SK-N-SH (cell line): ENCODE results near the gene SLC32A1.

Experiments used
- CTCF ChIP-seq: fragments of 200-600 bp; sonication (generic); IDR thresholded peaks from 2 replicates; pipeline ENCODE4 v1.6.1; 2017; ENCODE audit warnings: antibody characterized with exemption, mild to moderate bottlenecking, moderate library complexity
- EZH2phosphoT487 ChIP-seq: fragments of 200-600 bp; sonication (generic); IDR thresholded peaks from 2 replicates; pipeline ENCODE4 v1.6.1; 2017; ENCODE audit warnings: low read depth, mixed run types, mild to moderate bottlenecking, antibody characterized with exemption, moderate library complexity, borderline replicate concordance
- JUND ChIP-seq: IDR thresholded peaks from 2 replicates; pipeline ENCODE4 v1.4.0; 2012
- MXI1 ChIP-seq: IDR thresholded peaks from 2 replicates; pipeline ENCODE4 v1.6.1; 2012; ENCODE audit warnings: mild to moderate bottlenecking, low read depth, low read length, improper control_type of control experiment
- RCOR1 ChIP-seq: fragments of 150-350 bp; IDR thresholded peaks from 2 replicates; pipeline ENCODE4 v1.6.1; 2017; ENCODE audit warnings: antibody characterized with exemption, low read length
- REST ChIP-seq: IDR thresholded peaks from 2 replicates; pipeline ENCODE4 v1.6.1; 2012; ENCODE audit warnings: mild to moderate bottlenecking, low read depth, low read length, moderate library complexity
- TEAD4 ChIP-seq: IDR thresholded peaks from 2 replicates; pipeline ENCODE4 v1.4.0; 2012; ENCODE audit warnings: mild to moderate bottlenecking, borderline replicate concordance; ENCODE audit not compliant: insufficient read depth
- USF1 ChIP-seq: IDR thresholded peaks from 2 replicates; pipeline ENCODE4 v1.4.0; 2012; ENCODE audit warnings: low read depth, borderline replicate concordance

- TF ChIP-seq CTCF, result no peak
- TF ChIP-seq TEAD4, result no peak
- TF ChIP-seq EZH2phosphoT487, result no peak
- TF ChIP-seq REST, result no peak
- TF ChIP-seq USF1, result no peak
- TF ChIP-seq MXI1, result no peak
- TF ChIP-seq JUND, result no peak
- TF ChIP-seq RCOR1, result no peak
Measured at GRCh38 chr20:38698541-38698940, 25.7 kb upstream of the SLC32A1 start.
